Anterior cingulate cortex (tissue), 58 donors: ENCODE data around the gene OTOF.

Experiments
- DNase-seq, 58 donors: peaks; one replicate each; lab custom pipeline; 2025; lab: John Stamatoyannopoulos, UW

The OTOF gene

DNA sequence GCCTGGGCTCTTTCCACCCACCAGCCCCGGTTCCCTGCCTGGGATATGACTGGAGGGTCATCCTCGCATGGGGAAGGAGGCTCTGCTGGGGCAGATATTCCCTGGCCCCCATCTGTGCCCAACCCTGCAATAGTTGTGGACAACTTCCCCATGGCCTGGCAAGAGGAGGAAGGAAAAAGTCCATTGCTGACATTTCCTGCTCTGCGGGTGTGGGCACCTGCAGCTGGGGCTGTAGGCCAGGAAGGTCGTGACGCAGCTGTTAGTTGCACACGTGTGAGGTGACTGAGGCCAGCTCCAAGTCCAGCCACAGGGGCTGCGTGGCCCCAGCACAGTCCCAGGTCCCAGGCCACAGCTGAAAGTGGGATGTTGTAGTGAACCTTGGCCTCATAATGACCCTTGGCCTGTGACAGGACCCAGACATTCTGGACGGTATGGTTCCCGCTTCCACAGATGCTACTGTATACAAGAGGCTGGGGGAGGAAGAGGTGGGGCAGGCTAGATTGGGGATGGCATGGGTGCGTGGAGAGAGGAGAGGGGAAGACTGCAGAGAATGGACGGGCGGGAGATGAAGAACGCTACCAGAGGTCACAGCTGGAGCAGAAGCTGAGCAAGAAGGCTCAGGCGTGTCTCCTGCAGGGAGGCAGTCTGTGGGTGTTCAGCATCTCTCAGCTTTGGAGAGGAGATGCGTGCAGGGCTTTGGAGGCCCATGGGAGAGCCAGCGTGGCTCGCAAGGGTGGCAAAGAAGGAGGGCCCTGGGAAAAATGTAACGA, 22.1 kb downstream of the OTOF start:
- DNase-seq, result no peak

DNA sequence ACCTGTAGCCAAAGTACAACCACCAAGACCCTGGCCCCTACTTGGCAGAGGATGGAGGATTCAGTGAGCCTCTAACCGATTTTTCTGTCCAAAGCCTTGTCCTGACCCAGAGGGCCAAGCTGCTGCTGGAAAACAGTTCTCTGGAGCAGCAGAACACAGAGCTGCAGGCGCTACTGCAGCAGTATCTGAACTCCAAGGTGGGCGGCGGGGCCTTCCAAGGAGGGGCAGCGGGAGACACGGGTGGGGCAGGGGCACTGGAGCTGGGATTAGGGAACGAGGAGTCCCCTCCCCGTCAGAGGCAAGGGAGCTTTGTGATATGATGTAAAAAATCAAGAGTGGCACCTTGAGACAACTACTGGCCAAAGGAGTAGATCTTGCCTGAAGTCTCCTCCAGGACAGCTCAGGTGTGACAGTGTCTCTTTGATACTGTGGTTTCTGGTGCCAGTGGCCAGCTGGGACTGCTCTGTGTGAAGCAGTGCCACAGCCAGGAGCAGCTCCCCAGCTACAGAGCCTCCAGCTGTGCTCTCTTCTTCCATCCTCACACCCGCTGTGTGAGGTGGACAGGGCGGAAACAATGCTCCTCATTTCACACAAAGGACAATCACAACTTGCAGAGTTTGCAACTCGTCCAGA, 22.8 kb downstream of the OTOF start:
- DNase-seq, result no peak

DNA sequence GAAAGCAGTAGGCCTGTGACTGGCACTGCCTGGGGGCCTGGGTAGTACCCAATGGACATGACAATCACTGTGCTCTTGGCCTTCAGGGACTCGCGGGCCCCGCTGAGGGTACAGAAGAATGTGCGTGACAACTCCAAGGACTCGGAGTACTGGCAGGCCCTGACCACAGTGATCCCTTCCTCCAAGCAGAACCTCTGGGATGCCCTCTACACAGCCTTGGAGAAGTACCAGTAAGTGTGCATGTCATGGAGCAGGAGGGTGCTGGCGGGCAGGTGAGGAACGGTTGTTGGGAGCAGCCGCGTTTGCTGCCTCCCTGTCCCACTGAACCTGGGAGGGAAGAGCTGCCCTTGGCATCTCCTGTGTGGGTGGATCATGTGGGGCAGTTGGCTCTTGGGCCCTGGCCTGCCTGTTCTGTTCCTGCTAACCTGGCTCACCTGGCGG, 23.3 kb downstream of the OTOF start:
- no peak for DNase-seq

DNA sequence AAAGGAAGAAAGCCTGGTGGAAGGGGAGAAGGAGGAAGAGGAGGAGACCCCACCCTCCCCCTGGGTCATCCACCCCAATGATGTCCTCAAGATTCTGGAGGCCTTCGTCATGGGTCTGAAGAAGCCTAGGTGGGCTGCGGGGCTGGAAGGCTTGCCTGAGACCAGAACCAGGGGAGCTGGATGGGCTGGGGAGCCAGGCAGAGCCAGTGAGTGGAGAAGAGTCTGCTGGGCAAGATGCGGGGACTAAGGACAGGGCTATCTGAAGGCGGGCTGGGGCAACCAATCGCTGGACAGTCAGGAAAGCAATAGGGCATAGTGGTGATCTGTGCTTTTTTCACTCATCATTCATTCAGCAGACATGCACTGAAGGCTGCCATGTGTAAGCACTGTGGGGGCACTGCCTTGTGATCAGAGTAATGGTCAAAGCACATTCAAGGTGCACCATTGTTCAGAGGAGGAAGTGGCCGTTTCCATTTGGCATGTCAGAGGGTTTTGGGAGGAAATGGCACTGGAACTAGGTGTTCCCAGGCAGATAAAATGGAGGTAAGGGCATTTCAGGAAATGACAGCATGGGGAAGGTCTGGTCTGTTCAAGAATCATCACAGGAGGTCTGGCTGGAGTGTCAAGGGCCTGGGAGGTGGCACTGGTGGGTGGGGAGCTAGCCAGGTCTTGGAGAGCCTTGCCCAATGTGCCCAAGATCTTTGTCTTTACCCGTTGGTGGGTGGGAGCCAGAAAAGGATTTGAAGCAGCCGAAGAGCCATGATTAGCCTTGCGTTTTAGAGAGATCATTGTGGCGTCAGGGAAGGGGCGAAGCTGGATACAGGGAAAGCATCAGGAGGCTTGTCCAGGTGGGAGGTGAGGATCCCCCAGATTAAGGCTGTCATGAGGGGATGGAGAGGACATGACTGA, 24.2 kb downstream of the OTOF start:
- DNase-seq, result no peak

DNA sequence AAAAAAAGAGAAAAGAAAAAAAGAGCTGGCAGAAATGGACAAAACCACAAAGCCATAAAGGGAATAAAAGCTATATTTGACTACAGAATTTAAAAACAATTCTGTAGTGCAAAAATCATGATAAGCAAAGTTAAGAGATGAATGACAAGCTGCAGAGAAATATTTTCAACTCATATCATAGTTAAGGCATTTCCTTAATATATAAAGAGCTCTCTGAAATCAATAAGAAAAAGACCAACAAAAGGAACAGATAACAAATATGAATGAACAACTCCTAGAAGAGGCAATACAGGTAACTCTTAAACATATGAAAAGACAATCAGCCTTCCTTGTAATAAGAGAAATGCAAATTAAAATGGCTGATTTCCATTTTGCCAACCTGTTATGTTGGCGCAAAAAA, 26.2 kb downstream of the OTOF start:
- DNase-seq, result no peak

DNA sequence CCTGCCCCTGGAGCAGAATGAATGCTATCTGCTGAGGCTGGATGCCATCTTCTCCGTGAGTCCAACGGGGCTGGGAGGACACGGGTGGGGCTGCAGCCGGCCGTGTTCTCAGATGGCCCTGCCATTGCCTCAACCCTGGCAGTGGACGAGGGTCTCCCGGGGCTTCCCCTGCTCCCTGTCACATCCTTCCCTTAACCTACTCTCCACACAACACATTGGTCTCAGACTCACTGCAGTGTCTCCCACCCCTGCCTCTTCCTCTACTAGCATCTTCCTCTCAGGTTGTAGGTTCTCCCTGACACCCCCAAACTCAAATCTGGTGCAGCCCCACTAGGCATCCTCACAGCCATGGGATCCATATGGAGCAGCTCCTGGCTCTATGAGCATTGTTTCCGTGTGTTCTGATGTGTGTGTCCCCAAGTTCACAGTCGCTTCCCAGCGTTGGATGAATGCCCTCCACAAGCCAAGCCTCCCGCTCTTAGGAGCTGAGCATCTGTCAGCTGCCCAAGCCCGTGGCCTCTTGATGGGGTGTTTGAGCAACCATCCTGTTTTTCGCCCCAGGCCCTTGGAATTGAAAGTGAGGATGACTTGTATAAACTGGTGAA, 27.8 kb downstream of the OTOF start:
- DNase-seq, result no peak

DNA sequence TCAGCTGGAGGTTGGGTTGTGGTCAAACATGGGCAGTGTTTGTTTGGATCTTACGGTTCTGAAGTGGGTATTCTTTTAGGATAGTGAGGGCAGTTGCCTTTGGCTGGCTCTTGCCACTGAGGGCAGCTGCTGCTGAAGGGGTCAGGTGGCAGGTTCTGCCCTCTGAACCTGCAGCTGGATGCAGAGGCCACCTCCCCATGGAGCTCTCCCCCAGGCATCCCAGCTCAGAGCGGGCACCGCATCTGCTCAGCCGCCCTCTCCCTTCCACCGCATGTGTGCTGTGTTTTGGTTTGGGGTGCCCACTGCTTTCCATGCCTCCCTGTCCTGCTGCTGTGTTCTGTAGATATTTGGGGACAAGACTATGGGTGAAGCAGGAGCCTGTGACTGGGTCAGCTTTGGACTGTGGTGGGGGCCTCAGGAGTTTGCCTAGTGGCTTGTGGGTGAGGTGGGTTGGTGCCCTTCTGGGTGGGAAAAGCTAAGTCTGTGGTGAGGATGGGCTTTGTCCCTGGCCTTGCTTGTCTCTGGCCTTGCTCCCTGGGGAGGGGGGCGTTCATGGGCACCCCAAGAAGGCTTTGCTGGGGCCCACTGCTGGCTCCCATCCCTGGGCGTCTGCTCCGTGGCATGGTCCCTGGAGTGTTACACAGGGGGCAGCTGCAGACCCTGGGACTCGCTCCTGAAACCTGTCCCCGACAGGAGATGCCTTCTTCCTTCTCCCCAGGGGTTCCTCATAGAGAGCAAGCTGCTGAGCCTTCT, 28.5 kb downstream of the OTOF start:
- DNase-seq, result no peak

DNA sequence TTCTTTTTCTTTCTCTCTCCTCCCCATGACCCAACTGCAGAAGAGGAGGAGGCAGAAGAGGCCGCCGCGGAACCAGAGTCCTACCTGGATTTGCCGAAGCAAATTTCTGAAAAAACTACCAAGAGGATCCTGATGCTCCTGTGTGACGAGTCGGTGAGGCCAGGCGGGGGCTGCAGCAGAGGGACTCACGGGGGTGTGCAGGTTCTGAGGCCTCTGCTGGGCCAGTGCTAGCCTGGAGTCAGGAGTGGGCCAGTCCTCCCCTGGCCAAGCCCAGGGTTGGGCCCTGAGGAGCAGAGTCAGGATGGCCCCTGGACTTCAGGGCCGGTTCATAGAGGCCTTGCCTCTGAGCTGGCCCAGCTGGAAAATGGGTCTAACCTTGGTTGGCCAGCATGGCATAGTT, 29.3 kb downstream of the OTOF start:
- DNase-seq, result no peak

DNA sequence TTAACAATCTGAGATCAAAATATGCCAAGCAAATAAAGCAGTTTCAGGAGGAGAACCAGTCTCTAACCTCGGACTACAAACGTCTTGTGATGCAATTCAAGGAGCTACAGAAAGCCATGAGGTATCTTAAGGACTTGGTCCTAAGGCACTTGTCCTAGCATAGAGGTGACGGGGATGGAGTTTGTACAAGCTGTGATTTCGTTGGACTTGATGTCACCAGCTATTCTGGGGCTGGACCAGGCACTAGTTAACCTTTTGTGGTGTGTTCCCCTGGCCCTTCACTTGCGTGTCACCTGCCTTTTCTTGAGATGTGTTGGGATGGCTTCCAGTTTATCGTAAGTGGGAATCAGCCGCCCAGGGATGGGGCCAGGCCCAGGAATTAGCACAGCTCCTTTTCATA, 33.7 kb downstream of the OTOF start:
- DNase-seq, result no peak

DNA sequence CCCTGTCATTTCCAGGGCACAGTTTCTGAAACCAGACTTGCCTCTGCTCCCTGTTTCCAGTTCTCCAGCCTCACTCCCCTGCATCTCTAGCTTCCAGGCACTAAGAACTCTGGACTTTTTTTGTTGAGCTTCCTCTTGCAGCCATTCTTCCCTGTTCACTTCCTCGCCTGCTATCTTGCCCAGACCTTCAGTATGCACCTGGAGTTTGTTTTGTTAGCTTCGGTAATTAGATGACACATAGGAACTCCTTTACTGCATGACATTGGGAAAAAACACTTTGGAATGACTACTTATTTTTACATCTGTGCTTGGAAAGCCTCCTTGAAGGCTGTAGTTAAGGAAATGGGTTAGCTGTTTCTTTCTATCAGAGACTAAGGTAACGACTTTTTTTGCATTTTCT, 35.2 kb downstream of the OTOF start:
- DNase-seq, result no peak

DNA sequence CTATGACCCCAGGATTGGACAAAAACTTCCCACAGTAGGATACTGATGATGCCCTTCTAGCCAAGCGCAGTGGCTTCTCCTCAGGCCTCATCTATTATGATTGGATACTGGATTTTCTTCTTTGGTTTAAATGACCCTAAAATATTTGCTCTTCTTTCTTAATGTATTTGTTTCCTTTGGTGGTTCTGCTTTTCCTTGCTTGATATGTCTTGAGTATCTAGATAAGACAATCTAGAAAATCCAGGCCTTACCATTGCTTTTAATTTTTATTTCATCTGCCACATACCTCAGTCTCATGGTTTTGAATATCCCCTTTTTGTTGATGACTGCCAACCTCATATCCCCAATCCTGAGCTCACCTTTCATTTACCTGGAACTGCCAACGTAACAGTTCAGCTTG, 35.6 kb downstream of the OTOF start:
- no peak for DNase-seq

DNA sequence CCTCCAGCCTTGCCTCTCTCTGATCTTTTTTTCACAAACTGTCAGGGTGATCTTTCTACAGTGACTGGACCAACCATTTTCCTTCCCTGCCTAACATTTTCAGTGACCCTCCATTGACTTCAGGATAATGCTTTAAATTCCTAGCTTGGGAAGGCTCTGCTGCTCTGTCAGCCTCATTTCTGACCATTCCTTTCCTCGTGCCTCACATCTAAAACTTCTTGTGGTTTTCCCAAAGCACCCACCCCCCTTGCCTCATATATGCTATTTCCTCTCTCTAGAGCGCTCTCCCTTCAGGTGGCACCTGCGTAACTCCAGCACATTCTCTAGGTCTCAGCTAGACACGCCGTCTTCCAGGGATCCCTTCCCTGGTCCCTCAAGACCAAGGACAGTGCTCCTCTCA, 39.0 kb downstream of the OTOF start:
- no peak for DNase-seq

DNA sequence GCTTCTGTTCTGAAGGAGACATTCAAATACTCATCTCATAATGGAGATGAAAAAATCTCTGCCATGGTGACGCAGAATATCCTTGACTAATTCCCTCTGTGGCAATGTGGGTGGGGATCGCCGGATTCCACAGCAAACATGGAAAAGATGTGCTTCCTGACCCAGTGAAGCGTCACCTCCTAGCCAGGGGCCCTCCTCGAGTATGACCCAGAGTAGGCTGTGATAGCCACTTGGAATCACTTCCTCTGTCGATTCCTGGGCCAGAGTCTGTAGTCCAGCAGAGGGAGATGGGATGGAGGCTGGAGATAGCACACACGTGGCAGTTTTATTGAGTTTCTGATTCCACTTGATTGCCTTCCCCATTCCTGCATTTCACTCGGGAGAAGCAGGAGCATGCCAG, 39.4 kb downstream of the OTOF start:
- no peak for DNase-seq

DNA sequence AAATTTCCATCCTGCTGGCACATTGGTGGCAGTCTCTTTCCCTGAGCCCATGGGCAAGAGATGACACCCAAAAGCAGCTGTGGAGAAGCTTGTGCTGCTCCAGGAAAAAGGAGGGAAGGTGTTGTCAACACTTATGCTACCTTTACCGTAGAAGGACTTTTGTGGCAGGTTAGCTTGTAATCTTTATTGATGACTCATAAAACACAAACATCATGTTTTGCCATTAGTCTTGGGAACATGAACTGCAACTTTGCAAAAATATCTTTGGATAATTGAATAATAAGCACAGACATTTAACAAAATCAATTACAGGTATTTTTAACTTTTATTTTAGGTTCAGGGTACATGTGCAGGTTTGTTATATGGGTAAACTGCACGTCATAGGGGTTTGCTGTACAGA, 42.8 kb downstream of the OTOF start:
- no peak for DNase-seq

DNA sequence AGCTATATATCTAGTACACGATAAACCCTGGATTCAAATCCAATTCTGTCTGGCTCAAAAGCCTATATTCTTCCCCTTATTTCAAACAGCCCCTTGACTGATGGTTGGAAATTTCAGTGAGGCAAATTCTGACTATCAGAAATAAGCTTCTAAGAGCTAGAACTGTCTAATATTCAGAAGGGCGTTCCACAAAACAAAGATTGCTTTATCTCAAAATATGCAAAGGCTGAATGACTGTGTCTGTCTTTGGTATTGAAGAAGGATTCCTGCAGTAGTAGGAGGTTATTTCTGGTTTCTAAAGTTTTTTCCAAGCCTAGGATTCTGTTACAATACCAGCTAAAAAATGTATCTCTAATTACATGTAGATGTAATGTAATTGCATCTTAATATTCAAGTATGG, 45.1 kb downstream of the OTOF start:
- no peak for DNase-seq

DNA sequence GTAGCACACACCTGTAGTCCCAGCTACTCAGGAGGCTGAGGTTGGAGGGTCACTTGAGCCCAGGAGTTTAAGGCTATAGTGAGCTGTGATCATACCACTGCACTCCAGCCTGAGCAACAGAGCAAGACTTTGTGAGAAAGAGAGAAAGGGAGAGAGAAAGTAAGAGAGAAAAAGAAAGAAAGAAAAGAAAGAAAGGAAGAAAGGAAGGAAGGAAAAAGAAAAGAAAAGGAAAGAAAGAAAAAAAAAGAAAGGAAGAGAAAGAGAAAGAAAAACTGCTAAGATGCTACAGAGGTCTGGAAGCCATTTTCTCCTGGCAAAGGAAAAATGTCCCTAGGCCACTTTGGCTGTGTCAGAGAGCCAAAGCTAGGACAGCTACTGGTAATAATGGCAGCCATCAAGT, 45.6 kb downstream of the OTOF start:
- no peak for DNase-seq

DNA sequence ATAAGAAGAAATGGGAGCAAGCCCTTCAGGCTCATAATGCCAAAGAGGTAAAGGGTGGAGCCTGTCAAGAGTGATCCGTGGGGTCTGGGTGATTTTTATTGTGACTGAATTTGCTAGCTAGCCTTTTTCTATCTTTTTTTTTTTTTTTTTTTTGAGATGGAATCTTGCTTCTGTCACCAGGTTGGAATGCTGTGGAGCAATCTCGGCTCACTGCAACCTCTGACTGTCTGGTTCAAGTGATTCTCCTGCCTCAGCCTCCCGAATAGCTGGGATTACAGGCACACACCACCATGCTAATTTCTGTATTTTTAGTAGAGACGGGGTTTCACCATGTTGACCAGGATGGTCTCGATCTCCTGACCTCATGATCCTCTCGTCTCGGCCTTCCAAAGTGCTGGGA, 47.1 kb downstream of the OTOF start:
- no peak for DNase-seq

DNA sequence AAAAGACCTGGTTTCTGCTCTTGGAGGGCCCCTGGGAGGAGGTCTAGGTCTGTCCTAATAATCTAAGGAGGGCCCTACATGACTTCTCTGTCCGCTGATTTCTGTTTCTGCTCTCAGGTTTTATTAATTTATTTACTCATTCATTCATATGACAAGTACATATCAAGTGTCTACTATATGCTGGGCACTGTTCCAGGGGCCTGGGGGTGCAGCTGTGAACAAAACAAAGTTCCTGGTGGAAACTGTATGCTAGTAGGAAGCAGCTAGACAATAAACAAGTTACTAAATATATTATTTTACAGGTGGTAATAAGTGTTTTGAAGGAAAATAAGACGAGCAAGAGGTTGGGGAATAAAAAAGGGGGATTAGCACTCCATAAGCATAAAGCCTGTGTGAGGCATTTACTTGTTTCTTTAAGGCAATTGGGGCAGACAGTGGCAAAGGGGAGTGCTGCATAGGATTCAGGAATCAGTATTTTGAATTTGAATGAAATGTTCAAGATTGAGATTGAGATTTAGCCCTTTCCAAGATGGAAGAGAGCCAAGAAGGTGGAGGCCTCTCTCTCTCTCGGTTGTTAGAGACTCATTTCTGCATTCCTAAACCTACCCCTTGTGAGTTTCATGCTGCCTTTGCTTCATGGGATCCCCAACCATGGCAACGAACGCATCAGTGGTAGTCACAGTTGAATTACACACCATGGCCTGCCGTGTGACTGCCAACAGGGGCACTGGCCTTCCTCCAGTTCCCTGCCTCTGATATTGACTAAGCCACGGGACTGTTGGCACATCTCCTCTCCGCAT, 47.9 kb downstream of the OTOF start:
- DNase-seq, result peak in 2 of 58 donors; percentile 2 to 8

DNA sequence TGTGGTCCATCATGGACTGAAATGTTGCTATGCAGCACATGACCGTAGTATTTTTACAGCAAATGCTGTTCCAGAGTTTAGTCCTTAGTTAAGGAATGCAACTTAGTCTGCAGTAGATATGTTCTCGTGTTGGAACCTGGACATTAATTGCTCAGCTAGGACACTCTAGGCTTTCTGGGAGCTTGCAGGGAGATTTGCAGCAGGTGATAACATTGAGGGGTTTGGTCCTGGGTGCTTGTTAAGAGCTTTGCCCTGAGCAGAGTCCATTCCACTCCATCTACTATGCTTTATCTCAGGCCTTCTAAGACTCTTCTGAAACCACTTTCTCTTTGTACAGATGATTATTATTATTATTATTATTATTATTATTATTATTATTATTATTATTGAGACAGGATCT, 49.1 kb downstream of the OTOF start:
- no peak for DNase-seq
